Tibial nerve (tissue), 4 donors: ENCODE data around the gene CEP250. TPM values are rescaled to one million over a fixed set of nuclear protein-coding genes. Genes with fewer than 3 reads are reported as not detected.
"Not testable (repeated sequence)": the region's sequence is repeated elsewhere in the genome, so short reads cannot be mapped to it uniquely, and the experiment has no call there.

Source experiments
- DNase-seq, 2 donors: peaks; one replicate each; pipeline ENCODE4 v3.0.0-alpha.2; 2019; ENCODE audit warnings: low spot score in 2 of 2
- H3K27ac ChIP-seq, 4 donors: fragments of 200-600 bp; sonication (generic) in 3 of 4; one replicate each; pipeline ENCODE4 v1.5.1; 2017 to 2019; ENCODE audit warnings: mild to moderate bottlenecking in 1 of 4
- H3K27me3 ChIP-seq, 2 donors: fragments of 200-600 bp; sonication (generic) in 1 of 2; one replicate each; pipeline versions ENCODE4 v1.5.1 to v1.6.0; 2017 to 2019
- H3K36me3 ChIP-seq, 3 donors: fragments of 200-600 bp; sonication (generic); one replicate each; pipeline ENCODE4 v1.5.1; 2018 to 2019
- H3K4me1 ChIP-seq, 4 donors: fragments of 200-600 bp; sonication (generic) in 3 of 4; one replicate each; pipeline ENCODE4 v1.5.1; 2017 to 2019
- H3K4me3 ChIP-seq, 4 donors: fragments of 200-600 bp; sonication (generic) in 3 of 4; one replicate each; pipeline ENCODE4 v1.5.1; 2017 to 2019; ENCODE audit warnings: mild to moderate bottlenecking in 1 of 4, moderate library complexity in 1 of 4
- H3K9me3 ChIP-seq, 4 donors: fragments of 200-600 bp; sonication (generic) in 3 of 4; one replicate each; pipeline ENCODE4 v1.5.1; 2017 to 2019
- EP300 ChIP-seq, 2 donors: sonication (generic); formaldehyde crosslinking; IDR thresholded peaks; one replicate each; pipeline ENCODE4 v1.6.1; 2017; ENCODE audit warnings: antibody characterized with exemption in 2 of 2, mild to moderate bottlenecking in 1 of 2
- POLR2A ChIP-seq, 2 donors: fragments of 450-650 bp; IDR thresholded peaks; one replicate each; pipeline ENCODE4 v1.6.1; 2017; ENCODE audit warnings: antibody characterized with exemption in 2 of 2, mild to moderate bottlenecking in 2 of 2, moderate library complexity in 2 of 2
- WGBS, 2 donors: methylation state at CpG; one replicate each; pipeline ENCODE4 v1.1.5; 2018; 5-methylcytosine and 5-hydroxymethylcytosine counted together
- total RNA-seq, 4 donors: library from RNA; depleted of rRNA; stranded (reverse); fragments of >200 nt; gene quantifications; one replicate each; pipeline ENCODE4 v1.1.0, GENCODE V29; 2016
- TF ChIP-seq, protein P1 (sequence below), 5 experiments: fragments of 200-600 bp in 3 of 5; fragments of 450-650 bp in 2 of 5; sonication (generic) in 3 of 5; IDR thresholded peaks; one replicate each; pipeline ENCODE4 v1.5.1; 2016 to 2019; ENCODE audit warnings: antibody characterized with exemption in 5 of 5, mild to moderate bottlenecking in 3 of 5, moderate library complexity in 2 of 5

CEP250 gene
- total RNA-seq, 4 donors from 2014 or later: 12.5 to 41.1 (median 29.9) TPM

DNA sequence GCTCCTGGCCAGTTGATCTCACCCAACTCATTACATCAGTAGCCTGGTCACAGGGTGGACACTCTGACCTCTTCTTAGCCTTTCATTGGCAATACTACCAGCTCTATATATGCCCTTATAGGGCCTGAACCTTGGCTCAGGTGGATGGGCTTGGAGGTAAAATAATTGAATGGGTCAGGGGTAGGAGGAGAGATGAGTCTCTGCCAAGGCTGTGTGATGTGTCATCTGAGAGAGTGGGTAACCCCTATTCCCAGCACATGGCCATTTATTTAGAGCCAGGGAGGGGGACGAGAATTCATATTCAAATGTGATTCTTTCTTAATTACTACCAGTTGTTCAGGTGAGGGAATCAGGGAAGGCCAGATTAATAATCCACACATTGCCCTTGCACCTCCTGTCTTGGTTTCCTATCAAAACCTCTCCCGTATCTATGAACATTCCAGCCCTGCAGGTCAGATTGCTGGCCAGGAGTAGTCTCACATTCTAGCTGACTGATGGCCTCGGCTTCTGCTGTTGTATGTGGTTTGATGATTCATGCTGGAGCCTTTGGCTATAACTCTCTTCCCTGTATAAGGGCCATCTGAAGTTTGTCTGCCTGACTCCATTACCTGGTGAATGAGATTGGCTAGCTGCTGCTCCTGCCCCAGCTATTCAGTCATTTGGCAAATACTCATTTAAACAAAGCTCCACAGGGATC is 60.7 kb downstream of the CEP250 start:
- no peak overlapping the region for H3K4me3 ChIP-seq
- DNase-seq: no peak
- H3K9me3 ChIP-seq: no peaks in the 10 kb centered on the region
- no peak for TF ChIP-seq EP300 (IDR thresholded peaks at IDR 0.05)
- TF ChIP-seq, protein P1, sequence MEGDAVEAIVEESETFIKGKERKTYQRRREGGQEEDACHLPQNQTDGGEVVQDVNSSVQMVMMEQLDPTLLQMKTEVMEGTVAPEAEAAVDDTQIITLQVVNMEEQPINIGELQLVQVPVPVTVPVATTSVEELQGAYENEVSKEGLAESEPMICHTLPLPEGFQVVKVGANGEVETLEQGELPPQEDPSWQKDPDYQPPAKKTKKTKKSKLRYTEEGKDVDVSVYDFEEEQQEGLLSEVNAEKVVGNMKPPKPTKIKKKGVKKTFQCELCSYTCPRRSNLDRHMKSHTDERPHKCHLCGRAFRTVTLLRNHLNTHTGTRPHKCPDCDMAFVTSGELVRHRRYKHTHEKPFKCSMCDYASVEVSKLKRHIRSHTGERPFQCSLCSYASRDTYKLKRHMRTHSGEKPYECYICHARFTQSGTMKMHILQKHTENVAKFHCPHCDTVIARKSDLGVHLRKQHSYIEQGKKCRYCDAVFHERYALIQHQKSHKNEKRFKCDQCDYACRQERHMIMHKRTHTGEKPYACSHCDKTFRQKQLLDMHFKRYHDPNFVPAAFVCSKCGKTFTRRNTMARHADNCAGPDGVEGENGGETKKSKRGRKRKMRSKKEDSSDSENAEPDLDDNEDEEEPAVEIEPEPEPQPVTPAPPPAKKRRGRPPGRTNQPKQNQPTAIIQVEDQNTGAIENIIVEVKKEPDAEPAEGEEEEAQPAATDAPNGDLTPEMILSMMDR (IDR thresholded peaks at IDR 0.05): no peak
- TF ChIP-seq POLR2A (IDR thresholded peaks at IDR 0.05): no peak
- peaks cover 0 to 48% (median 3%) of the 10 kb centered on the region in 3 donors for H3K36me3 ChIP-seq
- no peaks in the 10 kb centered on the region for H3K4me1 ChIP-seq
- H3K27ac ChIP-seq: no peak overlapping the region
- no peaks in the 10 kb centered on the region for H3K27me3 ChIP-seq
- 66 to 70% methylated on average over 3 of the region's 3 CpGs for WGBS, 2 donors

DNA sequence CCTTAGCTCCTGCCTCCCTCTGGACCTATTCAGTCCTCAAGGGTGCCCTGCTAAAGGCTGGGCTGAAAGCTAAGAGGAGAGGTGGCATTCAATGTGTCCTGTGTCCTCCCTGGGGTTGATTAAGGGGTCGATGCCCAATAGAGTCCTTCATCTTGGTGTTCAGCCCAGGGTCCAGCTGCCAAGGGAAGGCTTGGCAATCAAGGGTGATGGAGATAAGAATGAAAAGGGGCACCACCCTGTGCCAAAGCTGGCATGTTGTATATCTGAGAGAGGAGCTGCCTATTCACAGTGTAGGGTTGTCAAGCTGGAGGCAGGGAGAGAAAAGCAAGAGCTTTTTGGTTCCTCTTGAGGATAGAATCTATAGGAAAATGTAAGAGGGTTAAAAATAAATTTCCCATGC is 61.7 kb downstream of the CEP250 start:
- DNase-seq: no peak
- TF ChIP-seq POLR2A (IDR thresholded peaks at IDR 0.05) (no peak), EP300 (IDR thresholded peaks at IDR 0.05) (no peak)
- TF ChIP-seq, protein P1 (IDR thresholded peaks at IDR 0.05): no peak
- Histone ChIP-seq H3K9me3 (no peaks in the 10 kb centered on the region), H3K4me1 (no peaks in the 10 kb centered on the region), H3K27ac (no peak overlapping the region), H3K36me3 (peaks cover 0 to 37% (median 0%) of the 10 kb centered on the region in 3 donors), H3K27me3 (no peaks in the 10 kb centered on the region), H3K4me3 (no peak overlapping the region)
- 69 to 88% methylated on average over 1 of the region's 1 CpG for WGBS, 2 donors

DNA sequence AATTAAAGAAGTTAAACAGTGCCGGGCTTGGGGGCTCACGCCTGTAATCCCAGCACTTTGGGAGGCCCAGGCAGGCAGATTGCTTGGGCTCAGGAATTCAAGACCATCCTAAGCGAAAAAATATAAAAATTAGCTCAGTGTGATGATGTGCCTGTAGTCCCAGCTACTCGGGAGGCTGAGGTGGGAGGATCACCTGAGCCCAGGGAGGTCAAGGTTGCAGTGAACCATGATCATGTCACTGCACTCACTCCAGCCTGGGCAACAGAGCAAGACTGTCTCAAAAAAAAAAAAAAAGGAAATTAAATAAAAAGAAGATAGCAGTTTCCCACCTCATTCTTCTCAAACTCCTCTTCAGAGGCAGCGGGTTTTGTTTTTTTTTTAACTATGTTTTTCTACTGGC is 62.4 kb downstream of the CEP250 start:
- H3K27ac ChIP-seq, H3K4me1 ChIP-seq, DNase-seq, H3K4me3 ChIP-seq, H3K9me3 ChIP-seq, H3K27me3 ChIP-seq: not testable (repeated sequence)
- H3K36me3 ChIP-seq: peaks cover 0 to 31% (median 0%) of the 10 kb centered on the region in 3 donors
- 84 to 94% methylated on average over 5 of the region's 5 CpGs for WGBS, 2 donors

DNA sequence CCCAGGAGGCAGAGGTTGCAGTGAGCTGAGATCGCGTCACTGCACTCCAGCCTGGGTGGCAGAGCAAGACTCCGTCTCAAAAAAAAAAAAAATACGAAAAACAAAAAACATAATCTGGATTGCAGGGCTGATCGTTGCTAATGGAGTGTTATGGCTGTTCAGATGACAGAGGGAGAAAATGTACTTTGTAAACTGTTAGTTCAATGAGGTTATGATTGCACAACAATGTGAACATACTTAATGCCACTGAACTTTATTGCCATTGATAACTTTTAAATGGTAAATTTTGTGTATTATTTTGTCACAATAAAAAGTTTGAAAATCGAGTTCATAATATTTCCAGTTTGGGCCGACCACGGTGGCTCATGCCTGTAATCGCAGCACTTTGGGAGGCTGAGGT is 63.6 kb downstream of the CEP250 start:
- TF ChIP-seq, protein P1 (IDR thresholded peaks at IDR 0.05): no peak
- TF ChIP-seq POLR2A (IDR thresholded peaks at IDR 0.05) (no peak), EP300 (IDR thresholded peaks at IDR 0.05) (no peak)
- H3K4me3 ChIP-seq: no peak overlapping the region
- DNase-seq: no peak
- H3K9me3 ChIP-seq: no peaks in the 10 kb centered on the region
- peaks cover 0 to 19% (median 0%) of the 10 kb centered on the region in 3 donors for H3K36me3 ChIP-seq
- no peaks in the 10 kb centered on the region for H3K4me1 ChIP-seq
- WGBS, 2 donors: 84 to 87% methylated on average over 9 of the region's 9 CpGs
- H3K27ac ChIP-seq: no peak overlapping the region
- H3K27me3 ChIP-seq: no peaks in the 10 kb centered on the region

DNA sequence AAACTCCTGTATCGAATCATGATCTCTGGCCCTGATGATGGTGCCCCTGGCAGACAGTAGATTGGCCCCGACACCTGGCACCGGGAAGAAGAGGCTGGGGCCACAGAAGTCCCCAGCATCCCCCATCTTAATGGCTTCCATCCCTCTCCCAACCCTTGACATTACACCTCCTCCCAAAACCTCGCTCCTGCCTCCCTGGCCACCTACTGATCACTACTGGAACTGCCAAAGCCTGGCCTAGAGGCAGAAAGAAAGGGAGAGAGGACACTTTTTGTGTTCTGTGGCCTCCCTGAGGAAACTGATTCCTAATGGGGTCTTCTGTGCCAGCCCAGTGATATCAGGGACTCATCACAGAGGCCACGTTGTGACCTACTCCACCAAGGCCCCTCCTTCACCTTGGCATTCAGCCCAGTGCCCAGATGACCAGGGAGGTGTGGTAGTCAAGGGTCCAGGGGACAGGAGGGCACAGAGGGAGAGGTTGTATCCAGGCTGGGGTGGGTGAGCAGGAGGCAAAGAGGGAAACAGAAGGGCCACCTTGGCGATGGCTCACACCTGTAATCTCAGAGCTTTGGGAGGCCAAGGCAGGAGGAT is 68.0 kb downstream of the CEP250 start:
- Histone ChIP-seq H3K4me1 (no peaks in the 10 kb centered on the region), H3K27ac (no peak overlapping the region), H3K9me3 (no peaks in the 10 kb centered on the region), H3K27me3 (no peaks in the 10 kb centered on the region), H3K4me3 (no peak overlapping the region), H3K36me3 (no peaks in the 10 kb centered on the region)
- WGBS, 2 donors: 72 to 79% methylated on average over 6 of the region's 6 CpGs
- peak in 1 of 2 donors; percentile 22 for DNase-seq
- TF ChIP-seq POLR2A (IDR thresholded peaks at IDR 0.05) (no peak), EP300 (IDR thresholded peaks at IDR 0.05) (no peak)
- TF ChIP-seq, protein P1 (IDR thresholded peaks at IDR 0.05): peak in 2 of 5 experiments; percentile 17 to 24
